ENCODE data around the gene NOTUM.

NOTUM gene

DNA sequence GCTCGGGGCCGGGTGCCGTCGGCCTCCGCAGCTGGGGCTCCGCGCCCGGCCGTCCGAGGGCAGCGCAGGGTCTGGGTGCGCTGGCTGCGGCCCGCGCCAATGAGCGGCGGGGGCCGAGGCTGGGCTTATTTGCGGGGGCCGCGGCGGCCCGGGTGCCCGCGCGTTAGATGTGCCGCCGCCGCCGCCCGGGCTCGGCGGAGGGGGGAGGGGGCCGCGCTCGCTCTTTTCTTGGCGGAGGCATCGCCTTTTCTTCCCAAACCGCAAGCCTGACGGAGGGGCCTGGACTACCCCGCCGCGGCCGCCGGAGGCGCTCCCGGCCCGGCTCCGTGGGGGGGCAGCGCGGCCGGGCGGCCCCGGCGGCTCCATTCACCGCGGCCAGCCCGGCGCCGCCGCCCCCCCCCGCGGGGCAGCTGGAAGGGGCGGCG, at the start of gene NOTUM:
Gene NOTUM (minus strand): TSS at position 101 of the 425 bp plus-strand sequence. CDS start 278 bp downstream, outside the sequence.
- DNase-seq, result peak in 3 of 6 experiments; percentile 12 to 28 (median 16)

DNA sequence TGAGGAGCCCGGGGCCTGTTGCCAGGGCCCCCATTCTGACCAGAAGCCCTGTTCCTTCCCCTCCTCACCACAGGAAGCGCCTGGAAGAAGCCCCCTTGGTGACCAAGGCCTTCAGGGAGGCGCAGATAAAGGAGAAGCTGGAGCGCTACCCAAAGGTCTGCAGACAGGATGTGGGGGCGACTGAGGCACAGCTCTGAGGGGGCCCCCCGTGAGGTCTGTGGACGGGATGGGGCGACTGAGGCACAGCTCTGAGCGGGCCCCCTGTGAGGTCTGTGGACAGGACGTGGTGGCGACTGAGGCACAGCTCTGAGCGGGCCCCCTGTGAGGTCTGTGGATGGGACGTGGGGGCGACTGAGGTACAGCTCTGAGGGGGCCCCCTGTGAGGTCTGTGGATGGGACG, 48.4 kb upstream of the NOTUM start:
- no peak for DNase-seq

DNA sequence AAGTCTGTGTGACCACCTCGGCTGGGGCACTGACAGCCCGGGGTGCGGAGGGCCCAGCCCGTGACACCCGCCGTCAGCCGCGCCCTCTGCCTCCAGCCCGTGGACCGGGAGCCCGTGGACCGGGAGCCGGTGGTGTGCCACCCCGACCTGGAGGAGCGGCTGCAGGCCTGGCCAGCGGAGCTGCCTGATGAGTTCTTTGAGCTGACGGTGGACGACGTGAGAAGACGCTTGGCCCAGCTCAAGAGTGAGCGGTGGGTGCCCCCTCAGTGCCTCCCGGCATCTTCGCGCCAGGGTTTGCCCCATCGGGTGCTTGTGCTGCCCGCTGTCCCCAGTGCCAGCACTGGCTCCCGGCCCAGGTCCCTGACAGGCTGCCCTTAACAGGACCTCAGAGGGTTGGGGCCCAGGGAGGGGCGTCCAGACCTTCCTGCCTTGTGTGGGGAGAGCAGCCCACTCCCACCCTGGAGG, 48.0 kb upstream of the NOTUM start:
- DNase-seq, result no peak

DNA sequence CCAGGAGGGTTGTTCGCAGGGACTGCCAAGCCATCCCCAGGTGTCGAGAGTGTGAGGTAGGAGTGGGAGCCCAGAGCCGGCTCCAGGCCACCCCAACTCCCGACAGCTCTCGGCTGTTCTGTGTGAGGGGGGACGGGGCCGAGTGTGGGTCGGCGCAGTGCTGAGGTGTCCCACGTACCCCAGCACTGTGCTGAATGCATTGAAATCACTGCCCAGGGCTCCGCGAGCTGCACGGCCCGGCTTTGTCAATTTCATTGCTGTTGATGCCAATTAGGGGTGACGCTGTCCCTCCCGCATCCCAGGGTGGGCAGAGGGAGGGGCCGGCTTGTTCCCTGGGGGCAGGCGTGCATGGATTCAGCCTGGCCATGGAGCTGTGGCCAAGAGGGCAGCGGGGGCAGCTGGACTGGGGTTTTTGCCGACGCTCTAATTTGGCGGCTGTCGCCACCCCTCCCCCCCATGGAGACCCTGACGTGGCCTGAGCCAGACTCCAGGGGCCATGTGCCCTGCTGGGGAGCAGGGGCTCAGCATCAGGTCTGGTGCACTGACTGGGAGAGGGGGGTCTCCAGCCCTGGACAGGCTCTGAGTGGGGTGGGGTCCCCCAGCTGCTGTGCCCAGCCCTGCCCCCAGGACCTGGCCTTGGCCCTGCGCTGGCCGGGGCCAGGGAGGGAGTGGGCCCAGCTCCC, 47.4 kb upstream of the NOTUM start:
- DNase-seq, result no peak

DNA sequence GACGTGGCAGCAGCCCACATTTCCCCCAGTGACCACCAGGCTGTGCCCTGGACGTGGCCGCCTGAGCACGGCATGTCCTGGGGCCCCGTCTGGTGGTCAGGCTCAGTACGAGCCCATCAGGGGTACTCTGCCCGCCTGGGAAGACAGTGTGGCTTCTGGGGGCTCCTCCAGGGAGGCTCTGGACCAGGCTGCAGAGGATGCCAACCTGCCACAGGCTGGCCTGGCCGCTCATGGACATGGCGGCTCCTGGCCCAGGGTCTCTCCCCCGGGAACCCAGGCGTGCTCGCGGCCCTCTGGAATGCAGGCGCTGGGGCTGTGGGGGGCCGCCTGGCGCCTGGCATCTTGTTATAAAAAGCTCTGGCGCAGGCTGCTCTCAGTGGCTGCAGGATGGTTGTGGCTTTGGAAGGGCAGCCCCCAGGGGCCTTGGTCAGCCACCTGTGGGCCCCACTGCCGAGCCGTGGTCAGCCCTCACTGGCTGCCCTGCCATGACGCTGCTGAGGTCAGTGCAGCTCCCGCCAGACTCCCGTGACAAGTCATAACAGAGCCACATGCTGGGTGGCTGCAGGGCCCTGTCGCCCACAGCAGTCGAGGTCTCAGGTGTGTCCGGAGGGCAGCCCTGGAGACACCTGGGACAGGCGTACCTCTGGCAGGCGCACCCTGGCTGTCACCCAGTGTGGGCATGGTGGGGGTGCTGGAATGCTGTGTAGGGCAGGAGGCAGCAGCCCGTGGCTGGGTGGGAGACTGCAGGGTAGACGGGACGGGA, 46.7 kb upstream of the NOTUM start:
- DNase-seq, result no peak

DNA sequence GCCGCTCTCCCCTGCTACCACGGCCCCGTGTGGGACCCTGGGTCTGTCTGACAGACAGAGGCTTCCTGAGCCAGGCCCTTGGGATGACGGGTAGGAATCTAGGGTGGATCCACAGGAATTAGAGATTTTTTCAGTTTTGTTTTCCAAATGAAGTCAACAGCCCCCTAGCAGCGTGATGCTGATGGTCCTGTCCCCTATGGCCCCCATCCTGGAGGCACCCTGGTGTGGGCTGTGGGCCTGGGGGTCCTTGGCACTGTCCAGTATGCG, 46.2 kb upstream of the NOTUM start:
- DNase-seq, result no peak

DNA sequence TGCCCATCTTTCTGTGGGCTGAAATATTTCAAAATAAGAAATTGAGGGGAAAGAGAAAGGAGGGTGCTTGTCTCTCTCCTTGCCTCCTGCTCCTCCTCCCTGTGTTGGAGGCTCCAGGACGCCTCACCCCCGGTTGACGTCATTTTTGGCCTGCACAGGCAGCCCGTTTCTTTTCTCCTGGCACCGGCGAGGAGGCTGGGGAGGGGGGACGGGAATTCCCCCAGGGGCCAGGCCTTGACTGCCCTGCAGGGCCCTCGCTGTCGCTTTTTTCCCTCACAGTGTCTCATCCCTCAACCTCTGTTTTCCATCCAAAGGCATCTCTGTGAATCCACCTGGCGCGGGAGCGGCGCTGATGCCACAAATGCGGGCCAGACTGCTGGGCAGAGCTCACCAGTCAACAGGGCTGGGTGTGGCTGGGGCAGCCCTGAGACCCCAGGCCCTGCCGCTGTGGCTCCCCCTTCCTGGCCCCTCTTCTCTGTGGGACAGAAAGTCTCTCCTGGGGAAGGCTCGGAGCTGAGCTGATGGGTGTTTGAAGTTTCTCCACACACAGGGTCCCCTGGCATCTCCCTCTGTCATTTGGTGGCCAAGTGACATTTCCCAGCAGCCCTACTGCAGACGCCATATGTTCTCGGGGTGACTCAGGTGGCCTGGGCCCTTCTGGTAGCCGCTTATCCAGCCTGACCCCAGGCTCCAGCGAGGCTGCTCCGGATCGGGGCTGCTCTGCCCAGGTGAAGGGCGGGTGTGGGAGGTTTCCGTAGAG, 45.7 kb upstream of the NOTUM start:
- no peak for DNase-seq

DNA sequence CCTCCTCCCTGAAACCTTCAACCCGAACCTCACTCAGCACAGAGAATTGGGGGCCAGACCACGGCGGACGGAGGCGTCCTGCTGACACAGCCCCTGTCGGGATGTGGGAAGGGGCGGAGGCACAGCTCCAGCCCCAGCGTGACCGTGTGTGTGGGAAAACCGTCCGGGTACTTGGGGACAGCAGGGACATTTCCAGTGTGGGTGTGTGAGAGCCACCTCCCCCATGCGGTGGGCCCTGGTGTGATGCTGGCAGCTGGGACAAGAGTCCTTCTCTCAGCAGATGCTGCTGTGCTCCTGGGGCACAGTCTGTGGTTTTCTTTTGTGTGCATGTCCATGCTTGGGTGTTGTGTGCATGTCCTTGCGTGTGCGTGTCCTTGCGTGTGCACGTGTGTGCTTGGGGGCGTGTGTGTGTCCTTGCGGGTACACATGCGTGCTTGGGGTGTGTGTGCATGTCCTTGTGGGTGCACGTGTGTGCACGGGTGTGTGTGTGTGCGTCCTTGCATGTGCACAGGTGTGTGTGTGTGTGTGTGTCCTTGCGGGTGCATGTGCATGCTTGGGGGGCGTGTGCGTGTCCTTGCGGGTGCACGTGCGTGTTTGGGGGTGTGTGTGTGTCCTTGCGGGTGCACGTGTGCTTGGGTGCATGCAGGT, 44.8 kb upstream of the NOTUM start:
- no peak for DNase-seq

DNA sequence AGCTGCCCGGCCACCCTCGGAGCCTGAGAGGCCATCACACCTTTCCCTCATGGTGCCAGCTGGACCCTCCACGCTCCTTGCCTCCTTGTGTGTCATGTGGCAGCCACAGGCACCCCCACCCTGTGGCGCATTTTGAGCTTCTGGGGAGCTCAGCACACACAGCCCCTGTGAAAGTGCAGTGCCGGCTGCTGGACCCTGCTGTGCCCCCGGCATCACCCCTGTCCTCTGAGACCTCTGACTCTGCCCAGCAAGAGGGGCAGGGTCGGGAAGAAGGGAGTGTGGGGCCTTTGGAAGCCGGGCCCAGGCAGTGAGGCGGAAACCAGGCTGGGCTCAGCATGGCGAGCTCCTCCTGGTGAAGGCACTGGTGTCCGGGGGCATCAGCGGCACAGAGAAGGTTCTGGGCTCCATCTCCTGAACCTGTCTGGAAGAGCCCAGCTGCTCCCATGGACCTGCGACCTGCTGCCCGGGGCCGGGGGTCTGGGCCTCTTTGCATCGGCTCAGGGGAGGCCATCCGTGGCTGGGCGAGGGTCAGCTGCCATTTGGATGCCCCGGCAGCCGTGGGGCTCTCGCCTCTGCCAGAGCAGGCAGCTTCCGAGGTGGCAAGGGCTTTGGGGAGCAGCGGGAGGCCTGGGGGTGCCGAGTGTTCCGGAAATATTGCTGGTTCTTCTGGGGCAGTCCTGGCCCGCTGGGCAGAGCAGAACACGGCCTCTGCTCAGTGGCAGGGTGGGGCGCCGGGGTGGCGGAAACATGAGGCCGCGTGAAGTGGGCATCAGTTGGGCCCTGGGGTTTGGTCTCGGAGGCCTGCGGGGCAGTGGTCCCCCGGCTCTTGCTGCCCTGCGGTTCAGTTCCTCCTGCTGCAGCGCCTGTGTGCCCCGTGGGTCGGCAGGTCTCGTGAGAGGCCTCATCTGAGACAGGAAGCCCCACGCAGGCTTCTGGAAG, 43.8 kb upstream of the NOTUM start:
- DNase-seq, result no peak

DNA sequence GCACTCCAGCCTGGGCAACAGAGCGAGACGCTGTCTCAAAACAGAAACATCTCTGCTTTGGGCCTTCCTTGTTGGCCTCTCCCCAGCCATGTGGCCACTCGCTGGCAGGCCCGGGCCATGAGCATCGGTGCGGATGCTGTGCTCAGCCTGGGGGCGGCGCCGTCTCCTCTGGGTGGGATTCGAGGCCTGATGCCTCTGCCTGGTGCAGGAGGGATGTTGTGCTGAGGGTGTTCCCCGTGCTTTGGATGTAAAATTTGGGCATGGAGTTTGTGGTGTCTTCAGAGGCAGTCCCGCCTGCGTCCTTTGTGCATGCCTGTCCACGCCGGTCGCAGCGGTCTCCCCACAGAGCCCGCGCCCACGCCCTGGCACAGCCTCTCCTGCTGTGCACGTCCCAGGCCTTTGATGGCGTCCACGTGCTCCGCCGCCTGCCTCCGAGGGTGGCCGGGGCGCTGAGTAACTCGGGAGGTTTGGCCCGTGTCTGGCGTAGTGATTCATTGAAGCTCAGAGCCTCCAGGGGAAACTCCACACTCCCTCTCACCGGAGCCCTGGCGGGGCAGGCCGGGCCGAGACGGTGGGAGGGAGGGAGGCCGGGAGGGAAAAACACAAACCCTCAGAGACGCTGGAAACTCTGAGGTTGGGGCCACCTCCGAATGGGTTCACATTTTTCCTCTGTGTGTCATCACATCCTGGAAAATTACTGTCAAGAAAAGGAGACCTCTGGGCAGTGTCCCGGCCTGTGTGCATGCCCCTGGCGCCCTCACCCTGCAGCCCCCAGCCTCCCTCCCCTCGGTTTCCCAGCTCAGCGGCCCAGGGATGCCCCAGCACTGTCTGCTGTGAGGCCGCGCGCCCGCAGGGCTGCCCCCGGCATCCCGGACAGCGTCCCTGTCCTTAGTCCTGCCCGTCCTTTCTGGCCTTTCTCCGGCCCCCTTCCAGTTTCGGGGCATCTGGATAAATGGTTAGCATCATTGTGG, 42.7 kb upstream of the NOTUM start:
- no peak for DNase-seq

DNA sequence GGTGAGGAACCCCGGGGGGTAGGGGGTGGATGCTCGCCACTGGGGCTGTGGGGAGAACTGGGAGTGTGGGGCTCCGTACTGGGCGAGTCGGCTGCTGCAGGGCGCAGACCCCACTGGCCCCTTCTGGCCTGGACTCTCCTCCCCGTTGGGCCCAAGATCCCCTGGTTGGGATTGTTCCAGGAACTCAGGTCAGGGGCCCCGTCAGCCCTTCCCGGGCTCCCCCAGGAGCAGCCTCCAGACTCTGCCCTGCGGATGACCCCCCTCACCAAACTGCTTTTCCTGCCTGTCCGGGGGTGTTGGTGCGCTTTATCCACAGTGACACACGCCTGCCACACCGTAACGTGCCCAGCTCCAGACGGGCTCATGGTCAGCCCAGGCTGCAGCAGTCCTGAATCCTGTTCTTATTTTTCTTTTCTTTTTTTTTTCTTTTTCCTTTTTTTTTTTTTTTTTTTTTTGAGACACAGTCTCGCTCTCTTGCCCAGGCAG, 40.6 kb upstream of the NOTUM start:
- DNase-seq, result no peak

DNA sequence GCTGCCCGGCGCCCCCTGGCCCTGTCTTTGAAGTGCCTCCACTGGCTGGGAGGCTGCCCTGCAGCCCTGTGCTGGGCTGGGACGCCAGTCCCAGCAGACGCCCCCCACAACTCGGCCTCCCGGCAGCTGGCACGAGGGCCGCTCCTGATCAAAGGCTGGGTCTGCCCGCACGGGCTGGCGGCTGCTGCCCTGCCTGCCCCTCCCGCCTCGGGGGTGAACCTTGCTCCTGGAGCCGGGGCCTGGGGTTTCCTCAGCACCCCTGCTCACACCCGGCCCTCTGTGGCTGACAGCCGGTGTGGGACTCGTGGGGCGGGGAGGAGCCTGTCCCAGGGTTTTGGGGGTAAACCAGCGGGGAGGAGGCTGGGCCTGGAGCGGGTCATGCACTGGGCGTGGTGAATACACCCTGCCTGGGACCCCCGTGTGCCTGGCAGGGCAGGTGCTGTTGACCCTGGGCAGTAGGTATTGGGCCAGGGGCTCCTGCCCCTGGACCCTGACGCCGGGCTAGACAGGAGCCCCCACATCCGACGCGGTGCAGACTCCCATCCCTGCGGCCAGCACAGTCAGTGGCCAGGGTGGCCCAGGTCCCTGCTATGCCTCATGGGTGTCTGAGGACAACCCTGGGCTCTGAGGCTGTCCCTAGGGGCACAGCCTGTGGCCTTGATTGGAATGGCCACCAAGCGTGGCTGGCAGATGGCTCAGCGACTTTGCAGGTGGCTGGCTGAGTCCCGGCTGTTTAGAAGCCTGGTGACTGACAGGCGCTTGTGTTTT, 40.0 kb upstream of the NOTUM start:
- DNase-seq, result no peak

DNA sequence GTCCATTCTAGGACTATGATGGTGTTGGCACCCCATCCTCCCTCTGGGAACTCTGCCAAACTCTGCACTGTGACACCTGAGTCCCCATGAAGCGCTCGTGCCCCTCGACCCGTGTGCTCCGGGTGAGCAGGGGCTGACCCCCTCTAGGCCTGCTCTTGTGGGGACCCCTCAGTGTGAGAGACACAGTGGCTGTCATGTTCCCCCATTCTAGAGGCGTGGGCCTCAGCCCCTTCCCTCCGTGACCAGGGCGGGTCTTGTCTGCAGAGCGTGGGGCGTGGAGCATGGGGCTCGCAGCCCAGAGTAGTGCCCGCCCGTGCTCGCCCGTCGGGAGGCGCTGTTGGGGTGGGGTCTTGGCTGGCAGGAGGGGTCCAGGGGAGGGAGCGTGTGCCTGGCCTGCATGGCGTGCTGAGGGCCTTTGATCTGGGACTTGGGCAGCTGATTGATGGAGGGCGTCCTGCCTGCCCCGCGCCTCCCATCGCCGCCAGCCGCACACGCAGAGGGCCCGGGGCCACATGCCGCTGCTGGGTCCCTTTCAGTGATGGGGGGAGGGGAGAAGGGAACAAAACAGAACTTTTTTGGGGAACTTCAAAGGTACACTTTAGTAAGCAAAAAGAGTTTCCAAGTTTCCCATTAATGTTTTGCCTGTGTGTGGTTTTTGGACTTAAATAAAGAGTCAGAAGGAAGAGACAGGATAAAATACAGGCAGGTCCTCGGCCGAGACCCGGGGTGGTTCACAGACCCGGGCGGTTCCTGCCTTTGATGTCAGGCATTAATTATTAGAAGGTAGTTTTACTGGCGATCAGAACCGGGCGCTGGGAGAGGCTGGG, 39.2 kb upstream of the NOTUM start:
- no peak for DNase-seq

DNA sequence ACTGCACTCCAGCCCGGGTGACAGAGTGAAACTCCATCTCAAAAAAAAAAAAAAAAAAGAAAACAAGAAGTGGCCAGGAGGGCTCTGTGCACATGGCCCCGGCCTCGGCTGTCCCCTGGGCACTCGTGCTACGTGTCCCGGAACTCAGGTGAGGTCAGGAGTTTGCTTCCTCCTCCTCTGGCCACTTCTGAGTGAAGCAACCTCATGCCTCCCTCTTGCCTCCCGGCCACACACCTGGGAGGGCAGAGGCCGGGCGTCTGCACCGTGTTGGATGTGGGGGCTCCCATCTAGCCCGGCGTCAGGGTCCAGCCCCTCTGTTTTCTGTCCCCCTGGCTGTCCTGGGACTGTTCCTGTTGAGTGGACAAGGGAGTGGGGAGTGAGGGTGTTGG, 38.6 kb upstream of the NOTUM start:
- DNase-seq, result no peak

DNA sequence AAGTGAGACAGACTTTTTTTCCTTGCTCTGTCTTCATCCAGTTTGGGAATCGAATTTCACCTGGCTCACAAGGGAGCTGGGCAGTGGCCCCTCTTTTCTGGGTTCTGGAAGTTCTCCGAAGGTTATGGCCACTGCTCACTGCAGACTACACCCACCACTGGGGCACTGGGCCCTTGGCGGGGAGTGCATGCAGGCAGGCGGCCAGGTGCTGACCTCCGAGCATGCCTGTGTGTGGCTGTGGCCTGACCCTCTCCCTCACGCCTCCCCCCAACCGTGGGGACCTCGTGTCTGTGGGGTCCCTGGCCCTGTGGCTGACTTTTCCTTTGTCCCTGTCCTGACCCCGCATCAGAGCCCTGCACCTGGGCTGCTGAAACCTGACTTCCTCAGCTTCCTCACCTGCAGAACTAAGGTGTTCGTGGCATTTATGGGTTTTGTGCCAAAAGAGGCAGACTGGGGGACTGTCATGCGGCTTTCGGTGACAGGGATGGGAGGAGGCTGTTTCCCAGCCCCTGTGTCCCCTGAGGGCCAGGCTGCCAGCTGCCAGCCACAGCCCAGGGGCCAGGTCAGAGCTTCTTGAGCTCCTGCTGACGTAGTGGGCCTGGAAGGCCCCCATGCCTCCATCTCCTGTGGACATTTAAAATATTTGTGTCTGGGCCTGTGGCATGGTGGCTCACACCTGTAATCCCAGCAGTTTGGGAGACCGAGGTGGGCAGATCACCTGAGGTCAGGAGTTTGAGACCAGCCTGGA, 37.9 kb upstream of the NOTUM start:
- DNase-seq, result no peak

DNA sequence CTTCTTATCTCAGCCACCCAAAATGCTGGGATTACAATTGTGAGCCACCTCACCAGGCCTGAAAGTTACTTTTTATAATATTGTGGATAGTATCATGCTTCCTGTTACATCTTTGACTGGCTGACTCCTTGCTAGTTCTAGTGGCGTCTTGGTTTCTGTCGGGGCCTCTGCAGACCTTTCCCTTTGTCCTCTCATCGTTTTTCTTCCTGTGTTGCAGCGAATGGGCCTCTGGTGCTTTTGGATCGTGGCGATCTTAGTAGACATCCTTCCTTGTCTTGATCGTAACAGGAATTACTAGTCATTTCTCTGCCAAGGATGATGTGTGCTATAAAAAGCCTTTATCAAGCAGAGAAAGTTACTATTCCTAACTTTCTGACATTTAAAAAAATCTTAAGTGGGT, 37.2 kb upstream of the NOTUM start:
- no peak for DNase-seq

DNA sequence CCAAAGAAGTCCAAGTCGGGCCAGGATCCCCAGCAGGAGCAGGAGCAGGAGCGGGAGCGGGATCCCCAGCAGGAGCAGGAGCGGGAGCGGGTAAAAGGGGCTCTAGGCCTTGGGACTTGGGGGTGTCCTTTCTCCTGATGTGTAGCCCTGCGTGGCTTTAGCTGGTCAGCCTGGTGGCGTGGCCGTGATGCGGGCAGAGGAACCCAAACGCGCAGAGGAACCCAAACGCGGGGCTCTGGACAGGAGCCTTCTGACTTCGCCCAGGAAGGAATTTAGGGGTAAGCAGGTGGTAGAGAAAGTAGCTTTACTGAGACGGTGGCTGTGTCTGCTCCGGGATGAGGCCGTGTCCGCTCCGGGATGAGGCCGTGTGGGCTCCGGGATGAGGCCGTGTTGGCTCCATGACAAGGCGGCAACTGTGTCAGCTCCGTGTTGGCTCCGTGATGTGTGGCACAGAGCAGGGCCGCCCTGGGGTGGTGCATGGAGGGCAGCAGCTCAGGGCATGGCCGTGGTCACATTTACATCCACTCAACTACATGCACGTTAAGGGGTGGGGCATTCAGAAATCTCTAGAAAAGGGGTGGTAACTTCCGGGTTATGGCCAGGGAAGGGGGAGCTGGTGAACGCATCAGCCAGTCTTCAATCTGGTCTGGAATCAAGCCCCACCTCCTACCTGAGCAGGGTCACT, 35.9 kb upstream of the NOTUM start:
- DNase-seq, result no peak

All from stimulated activated naive CD4-positive, alpha-beta T cell (primary cell).